Activated CD4-positive, alpha-beta T cell treated with anti-CD3 and anti-CD28 coated beads, Interleukin-2, amount 50 U/mL, for 4 hours (primary cell): Measurements from ENCODE around the gene STON1.
"Not testable (repeated sequence)": the region's sequence is repeated elsewhere in the genome, so short reads cannot be mapped to it uniquely, and the experiment has no call there.

Experiments used
- DNase-seq, 2 experiments: peaks; one replicate each; pipeline ENCODE4 v3.0.0-alpha.2; 2020

Gene STON1

DNA sequence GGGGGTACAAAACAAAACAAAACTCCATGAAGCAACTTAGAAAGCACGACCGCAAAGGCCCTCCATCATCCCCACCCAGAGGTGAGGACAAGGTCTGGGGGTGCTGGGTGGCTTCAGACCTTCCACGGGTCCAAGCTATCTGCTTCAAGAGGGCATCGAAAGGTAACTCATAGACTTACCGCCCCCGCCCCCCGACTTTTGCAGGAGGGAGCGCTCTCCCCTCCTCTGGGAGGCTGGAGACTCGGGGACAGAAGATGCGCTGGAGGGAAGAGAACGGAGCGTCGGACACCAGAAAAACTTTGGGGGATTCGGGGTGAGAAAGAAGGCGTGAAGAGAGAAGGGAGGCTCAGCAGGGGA, 300 bp upstream of the STON1 start:
- DNase-seq = peak in 1 of 2 experiments; percentile 0

DNA sequence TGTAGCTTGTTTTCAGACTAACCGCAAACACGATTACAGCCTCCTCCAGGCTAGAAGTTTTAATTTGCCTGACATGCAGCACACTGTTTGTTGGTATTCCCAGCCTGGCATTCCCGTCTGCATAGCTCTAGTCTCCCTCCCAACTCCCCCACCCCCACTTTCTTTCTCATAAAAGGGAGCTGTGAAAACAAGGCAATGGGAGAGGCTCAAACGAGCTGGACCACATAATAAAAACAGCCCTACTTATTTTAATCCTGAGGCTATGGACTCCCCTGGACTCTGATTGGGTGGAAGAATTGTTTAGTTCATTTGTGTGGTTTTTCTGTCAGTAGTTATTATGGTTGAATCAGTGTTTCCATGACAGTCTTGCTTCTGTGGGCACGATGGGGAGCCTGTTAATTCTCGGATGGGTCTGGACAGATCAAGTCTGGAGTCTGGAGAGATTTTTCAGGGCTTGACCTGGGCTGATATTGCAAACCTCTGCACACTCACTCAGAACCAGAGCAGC, 1.2 kb downstream of the STON1 start:
- no peak for DNase-seq

DNA sequence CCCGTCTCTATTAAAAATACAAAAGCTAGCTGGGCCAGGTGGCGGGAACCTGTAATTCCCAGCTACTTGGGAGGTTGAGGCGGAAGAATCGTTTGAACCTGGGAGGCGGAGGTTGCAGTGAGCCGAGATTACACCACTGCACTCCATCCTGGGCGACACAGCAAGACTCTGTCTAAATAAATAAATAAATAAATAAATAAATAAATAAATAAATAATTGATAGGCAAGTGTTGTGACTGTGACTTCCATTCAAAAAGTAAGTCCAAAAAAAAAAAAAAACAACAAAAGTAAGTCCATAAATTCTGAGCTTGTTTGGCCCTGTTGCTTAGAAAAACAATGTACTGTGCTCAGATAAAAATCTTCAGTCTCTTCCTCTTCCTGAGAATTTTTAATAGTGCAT, 2.2 kb downstream of the STON1 start:
- DNase-seq = no peak

GRCh38 chr2:48532824-48533223, 2.9 kb downstream of the STON1 start:
- no peak for DNase-seq

GRCh38 chr2:48534781-48535180, 4.8 kb downstream of the STON1 start:
- no peak for DNase-seq

DNA sequence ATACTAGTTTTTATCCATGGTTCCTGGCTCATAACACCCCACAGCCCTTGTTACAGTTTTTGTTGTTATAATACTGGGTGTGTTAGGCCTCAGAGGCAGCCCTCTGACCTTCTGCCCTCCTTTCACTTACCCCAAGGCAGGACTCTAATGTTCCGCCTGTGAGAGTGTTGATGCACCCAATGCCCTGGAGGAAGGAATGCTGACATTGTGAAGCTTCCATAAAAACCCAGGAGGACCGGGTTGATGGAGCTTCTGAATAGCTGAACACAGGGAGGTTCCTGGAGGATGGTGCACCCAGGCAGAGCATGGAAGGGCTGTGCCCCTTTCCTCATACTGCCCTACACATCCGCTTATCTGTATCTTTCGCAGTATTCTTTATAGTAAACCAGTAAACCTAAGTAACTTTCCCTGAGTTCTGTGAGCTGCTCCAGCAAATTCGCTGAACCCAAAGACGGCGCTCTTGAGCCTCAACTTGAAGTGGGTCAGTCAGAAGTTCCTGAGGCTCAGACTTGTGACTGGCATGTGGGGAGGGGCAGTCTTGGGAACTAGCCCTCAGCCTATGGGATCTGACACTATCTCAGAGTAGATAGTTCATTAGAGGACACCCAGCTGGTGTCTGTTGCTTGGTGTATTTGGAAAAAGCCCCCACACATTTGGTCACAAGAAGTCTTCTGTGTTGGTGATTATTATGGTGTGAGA, 10.4 kb downstream of the STON1 start:
- DNase-seq = no peak

DNA sequence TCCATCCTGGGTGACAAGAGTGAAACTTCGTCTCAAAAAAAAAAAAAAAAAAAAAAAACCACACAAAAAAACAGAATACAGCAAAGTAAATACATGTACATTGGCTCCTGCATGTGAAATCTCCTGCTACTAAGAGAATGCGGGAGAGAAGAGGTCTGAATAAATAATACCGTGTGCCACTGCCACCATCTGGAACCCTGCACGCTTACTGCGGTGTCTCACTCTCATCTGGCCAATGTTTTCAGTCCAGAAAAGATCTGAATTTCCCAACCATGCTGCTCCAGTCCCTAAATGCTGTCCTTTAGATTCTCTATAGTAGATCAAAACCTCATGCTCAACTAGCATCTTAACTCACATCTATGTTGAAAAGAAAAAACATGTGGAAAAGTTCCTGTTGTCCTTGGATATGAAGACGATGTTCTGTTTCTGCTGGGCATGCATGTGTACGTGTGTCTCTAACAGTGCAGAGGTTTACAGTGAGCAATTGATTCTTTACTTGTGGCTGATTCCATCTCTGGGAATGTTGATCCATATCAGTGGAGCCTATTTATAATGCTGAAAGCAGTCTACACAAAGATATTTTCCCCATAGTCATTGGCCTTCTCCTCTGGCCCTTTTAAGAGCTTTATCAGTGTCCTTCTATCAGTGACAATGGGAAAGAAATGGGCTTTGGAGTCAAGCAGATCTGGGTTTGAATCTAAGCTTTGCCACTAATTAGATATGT, 11.9 kb downstream of the STON1 start:
- DNase-seq = no peak

DNA sequence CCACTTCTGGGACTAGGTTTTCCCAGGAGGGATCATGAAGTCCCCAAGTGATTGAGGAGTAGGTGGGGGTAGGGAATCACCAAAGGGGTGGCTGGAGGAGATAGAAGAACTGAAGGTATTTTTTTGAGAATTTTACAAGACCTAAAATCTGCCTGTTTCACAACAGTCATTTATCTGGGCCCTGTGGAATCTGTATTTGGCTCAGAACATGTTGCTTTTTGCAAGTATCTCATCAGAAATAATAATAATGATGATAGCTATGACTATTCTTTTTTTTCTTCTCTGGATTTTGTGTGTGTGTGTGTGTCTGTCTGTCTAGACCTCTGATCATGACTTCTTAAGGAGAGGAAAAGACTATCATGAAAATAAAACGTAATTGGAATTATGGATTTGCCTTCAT, 13.9 kb downstream of the STON1 start:
- DNase-seq = no peak

GRCh38 chr2:48545244-48545643, 15.3 kb downstream of the STON1 start:
- DNase-seq = no peak

DNA sequence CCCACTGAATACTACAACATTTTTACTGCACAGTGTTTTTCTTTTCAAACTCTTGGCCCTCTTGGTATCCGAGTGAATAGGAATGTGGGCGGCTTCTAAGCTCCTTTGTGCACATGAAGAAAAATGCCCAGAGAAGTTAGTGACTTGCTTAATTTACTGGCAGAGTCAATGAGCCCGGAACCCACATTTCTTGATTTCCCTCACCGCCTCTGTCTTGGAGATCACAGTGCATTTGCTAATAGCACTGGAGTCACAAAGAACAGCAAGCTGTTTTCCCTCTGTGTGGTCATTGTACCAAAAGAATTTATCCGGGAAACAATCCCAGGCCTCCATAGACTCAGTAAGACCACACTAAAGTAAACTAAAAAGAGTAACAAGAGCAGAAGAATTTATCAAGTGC, 18.9 kb downstream of the STON1 start:
- no peak for DNase-seq

GRCh38 chr2:48549972-48550371, 20.0 kb downstream of the STON1 start:
- no peak for DNase-seq

DNA sequence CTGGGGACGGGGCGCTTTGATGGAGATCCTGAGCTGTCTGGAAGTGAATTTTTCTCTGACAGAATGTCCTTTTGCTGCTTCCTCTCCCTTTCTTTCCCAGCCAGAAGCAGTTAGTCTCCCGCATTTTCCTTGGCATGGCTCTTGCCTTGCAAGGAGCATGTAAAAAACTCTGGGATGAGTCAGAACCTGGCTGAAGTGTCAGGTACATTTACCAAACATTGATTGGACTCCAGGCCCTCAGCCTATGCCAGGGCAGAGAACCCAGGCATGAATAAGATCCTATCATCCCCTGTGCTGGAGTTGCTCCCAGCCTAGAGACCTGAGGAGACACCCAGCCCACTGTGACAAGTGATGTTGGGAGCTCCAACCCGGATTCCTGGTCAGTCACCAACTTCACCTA, 21.6 kb downstream of the STON1 start:
- no peak for DNase-seq

DNA sequence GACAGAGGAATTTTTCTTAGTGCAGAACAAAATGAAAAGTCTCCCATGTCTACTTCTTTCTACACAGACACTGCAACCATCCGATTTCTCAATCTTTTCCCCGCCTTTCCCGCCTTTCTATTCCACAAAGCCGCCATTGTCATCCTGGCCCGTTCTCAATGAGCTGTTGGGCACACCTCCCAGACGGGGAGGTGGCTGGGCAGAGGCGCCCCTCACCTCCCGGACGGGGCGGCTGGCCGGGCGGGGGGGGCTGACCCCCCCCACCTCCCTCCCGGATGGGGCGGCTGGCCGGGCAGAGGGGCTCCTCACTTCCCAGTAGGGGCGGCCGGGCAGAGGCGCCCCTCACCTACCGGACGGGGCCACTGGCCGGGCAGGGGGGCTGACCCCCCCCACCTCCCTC, 25.1 kb downstream of the STON1 start:
- not testable (repeated sequence) for DNase-seq

- no peak for DNase-seq
These were observed 28.5 kb downstream of the STON1 start for GRCh38 chr2:48558456-48558855.

DNA sequence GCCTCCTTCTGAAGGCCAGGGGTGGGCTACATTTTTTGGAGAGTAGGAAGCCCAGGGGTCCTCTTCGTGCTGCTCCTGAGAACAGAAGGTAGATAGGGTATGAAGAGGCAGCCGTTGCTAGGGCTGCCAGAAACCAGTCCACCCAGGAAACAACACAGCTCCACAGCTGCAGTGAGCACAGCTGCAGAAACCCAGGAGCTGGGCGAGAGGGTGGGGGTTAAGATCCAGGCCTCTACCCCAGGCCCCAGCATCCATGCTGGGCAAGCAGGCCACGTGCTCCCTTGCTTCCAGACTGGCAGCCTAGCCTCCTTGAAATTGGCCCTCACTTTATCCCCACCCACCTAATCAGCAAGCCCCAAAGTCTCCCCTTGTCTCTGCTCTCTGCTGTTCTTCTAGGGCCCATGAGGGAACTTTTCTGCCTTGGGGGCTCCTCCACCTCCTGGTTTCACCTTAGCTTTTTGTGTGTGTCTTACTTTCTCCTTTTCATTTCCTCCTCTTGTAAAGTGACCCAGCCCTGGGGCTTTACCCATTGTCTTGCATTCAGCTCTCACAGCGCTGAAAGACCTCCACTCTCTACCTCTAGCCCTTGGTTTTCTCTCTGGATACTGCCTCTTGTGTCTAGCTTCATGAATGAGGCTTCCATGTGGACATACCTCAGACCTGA, 30.7 kb downstream of the STON1 start:
- no peak for DNase-seq

DNA sequence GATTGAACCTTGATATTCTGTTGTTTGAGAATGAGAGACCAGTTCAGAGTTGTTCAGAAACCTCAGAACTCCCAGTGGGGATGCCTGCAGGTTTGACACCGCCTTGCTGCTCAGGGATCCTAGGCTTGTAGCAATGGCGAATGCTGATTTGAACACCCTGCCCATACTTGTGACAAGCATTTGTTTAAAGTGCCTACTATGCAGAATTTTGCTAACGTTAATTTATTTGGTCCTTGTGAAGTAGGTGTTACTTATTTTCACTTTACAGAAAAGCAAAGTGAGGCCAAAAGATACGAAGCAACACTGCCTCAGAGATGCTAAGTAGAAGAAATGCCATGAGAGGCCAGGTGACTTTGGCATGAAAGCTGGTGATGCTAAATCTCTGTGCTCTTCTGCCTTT, 32.3 kb downstream of the STON1 start:
- DNase-seq = no peak

DNA sequence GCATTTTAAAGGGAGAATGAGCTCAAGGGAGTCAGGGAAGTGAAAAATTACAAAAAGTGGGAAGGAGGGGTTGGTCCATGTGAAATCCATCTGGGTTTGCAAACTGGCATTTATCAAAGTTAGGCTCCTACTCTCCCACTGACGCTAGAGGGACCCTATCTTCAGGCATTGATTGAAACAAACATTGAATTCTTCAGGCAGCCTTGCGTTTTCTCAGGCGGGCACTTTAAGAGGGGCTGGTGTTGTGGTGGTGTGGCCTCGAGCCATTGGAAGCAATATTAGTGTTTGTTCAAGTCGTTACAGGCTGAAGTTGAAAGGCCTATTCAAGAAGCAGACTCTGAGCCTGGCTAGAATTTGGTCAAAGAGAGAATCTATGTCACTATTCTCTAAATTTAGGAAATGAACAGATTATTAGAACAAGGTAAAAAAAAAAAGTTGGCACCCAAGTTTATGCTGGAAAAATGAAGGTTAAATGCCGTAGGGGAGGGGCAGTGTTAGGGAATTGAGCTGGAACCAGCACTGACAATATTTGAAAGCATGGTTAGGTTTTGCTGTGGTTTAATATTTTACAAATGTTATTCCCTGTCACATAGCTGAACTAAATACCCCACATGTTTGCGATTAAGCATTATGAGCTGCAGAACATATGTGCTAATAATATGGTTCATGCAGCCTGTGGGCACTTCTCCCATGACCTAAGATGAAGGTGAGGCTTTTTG, 36.8 kb downstream of the STON1 start:
- DNase-seq = no peak

DNA sequence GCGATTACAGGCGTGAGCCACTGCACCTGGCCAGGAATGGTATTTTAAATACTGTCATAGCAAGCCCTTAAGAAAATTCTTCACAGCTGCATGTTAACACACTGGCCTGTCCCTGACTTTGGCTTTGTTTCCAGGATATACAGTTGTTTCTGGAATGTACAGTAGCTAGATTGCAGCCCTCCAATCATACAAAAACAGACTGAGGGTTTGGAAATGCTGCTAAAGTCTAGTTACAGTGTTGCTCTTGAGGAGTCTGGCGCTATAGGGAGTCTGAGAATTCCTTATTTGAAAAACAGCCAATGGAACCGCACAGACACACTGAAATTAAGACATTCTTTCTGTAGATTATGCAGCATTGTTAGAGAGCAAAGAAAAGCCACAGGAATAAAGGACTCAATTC, 37.7 kb downstream of the STON1 start:
- no peak for DNase-seq

DNA sequence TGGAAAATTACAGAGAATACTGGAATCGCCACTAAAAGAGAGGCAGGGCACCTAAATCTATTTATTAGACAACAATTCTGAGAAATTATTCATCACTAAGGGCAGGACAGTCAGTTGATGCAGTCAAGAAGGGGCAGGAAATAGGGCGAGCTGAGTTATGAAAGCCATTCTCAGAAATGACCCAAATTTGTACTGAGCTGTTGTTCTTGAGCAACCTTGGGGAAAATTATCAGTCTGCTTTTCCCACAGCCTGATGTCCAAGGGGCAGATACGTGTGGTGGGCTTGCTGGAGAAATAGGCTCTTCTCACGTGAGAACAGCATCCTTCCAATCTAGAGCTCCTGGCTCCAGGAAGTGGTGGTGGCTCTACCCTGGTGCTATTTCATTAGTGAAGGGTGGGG, 38.6 kb downstream of the STON1 start:
- no peak for DNase-seq

DNA sequence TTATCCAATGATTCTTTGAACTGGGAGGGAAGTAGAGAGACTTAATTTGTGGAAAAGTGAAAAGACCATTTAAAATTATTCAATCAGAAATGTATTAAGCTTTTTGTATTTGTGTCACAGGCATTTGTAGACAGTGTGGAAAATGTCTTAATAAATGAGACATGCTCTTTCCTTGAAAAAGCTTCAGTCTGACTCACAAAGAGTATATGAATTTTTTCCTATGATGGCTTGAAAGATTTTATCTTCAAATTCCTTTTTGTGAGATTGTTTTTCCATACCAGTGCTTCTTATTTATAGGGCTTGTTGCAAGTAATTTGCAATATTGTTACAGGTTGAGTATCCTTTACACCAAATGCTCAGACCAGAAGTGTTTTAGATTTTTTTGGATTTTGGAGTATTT, 39.5 kb downstream of the STON1 start:
- DNase-seq = no peak

GRCh38 chr2:48572816-48573215, 42.9 kb downstream of the STON1 start:
- DNase-seq = no peak

GRCh38 chr2:48574353-48575287, 44.7 kb downstream of the STON1 start:
- DNase-seq = no peak
